HPDE6-E6E7 (cell line): ENCODE measurements around the gene ZSCAN30.
"Not testable (repeated sequence)": the region's sequence is repeated elsewhere in the genome, so short reads cannot be mapped to it uniquely, and the experiment has no call there.

Experiments used
- DNase-seq: peaks from one replicate; pipeline ENCODE4 v3.0.0; 2011; ENCODE audit warnings: missing footprints; ENCODE audit errors: extremely low spot score

The ZSCAN30 gene

DNA sequence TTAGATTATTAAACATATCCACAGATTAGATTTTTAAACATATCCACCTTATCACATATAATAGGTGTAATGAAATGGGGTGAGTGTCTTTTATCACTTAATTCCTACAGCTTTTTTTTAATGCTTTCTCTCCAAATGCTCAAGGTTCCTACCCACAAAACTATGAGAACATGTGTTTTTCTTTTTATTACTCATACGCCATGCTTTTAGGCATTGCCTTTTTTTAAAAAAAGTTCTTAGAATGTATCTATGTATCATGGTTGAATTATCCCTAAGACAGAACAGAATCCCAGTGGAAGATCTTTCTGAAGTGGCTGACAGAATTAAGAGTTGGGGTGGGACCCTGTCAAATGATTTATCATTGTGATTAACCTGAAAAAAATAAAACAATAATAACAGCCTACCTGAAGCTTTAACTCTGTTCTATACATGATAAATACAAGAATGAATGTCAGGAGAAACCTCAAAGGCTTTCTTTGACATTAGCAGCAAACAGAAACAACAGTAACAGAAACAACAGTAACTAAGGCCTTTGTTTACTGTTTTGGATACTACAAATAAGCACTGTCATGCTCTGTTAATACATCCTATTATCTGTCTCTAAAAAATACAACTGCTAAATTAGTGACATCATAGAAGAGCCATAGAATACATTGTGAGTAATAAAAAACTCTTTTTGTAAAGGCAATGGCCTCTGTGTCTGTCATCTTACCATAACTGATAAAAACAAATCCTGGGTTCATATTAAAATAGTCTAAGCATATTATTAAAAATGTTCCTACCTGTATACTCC is 53.3 kb downstream of the ZSCAN30 start:
- no peak for DNase-seq

DNA sequence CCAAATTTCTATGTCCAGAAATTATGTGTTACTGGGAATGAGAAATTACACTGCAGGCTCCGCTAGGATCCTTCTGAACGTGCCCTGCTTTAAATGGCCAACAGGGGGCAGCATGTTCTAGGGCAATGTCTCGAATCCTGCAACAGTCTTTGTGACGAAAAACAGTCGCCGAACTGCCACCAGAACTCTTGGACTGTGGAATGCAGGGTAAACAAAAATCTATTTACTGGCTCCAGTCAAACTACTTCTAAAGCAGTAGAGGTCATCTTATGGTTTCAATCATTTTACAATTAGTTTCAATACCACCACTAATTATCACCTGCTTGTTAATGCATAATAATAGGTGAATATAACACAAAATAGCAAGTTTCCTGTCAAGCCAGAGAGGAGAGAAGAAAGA is 59.0 kb downstream of the ZSCAN30 start:
- DNase-seq, result peak; percentile 27

DNA sequence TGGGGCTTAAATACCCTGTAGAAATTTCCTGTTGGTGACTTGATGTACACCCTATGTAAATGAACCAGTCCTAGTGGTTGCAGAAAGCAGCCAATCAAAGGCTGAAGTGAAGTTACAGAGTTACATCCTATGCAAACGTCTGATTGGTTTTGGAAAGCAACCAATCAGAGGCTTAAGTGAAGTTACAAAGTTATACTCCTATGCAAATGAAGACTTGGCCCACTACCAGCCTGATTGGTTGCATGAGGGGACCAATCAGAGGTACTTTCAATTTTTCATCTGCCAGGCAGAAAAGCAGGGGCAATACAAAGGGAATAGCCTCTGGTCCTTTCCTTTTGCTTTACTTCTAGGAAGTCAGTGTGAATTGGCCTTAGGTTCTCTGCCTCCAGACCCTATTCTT is 62.8 kb downstream of the ZSCAN30 start:
- no peak for DNase-seq

DNA sequence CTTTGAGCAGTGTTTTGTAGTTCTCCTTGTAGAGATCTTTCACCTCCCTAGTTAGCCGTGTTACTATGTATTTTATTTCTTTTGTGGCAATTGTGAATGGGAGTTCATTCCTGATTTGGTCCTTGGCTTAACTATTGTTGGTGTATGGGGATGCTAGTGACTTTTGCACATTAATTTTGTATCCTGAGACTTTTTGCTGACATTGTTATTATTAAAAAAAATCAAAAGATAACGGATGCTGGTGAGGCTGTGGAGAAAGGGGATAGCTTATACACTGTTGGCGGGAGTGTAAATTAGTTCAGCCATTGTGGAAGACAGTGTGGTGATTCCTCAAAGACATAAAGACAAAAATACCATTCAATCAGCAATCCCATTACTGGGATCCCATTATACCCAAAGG is 66.2 kb downstream of the ZSCAN30 start:
- DNase-seq, result no peak

DNA sequence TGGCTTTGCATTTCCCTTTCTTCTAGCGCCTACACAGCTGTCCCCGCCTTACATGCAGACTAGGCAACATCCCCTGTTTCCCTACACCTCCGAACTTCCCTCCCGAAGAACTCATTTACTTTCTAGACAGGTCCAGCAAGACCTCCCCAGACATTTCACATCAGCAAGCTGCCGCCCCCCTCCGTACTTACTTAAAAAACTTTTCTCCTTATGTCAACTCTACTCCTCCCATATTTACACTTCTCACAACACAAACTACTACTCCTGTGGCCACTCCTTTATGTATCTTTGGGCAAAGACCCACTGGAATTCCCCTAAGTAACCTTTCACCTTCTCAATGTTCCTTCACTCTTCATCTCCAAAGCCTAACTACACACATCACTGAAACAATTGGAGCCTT is 69.6 kb downstream of the ZSCAN30 start:
- DNase-seq, result no peak

DNA sequence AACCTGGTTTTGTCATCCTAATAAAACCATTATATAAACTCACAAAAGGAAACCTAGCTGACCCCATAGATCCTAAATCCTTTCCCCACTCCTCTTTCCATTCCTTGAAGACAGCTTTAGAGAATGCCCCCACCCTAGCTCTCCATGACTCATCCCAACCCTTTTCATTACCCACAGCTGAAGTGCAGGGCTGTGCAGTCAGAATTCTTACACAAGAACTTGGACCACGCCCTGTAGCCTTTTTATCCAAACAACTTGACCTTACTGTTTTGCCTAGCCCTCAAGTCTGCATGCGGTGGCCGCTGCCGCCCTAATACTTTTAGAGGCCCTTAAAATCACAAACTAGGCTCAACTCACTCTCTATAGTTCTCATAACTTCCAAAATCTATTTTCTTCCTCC is 70.7 kb downstream of the ZSCAN30 start:
- DNase-seq, result not testable (repeated sequence)

DNA sequence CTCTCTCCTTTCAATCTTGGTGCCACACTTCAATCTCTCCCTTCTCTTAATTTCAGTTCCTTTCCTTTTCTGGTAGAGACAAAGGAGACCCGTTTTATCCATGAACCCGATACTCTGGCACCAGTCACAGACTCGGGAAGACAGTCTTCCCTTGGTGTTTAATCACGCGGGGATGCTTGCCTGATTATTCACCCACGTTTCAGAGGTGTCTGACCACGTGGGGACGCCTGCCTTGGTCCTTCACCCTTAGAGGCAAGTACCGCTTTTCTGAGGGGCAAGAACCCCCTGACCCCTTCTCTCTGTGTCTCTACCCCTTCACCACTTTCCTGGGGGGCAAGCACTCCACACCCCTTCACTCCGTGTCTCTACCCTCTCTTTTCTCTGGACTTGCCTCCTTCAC is 73.4 kb downstream of the ZSCAN30 start:
- DNase-seq, result not testable (repeated sequence)

DNA sequence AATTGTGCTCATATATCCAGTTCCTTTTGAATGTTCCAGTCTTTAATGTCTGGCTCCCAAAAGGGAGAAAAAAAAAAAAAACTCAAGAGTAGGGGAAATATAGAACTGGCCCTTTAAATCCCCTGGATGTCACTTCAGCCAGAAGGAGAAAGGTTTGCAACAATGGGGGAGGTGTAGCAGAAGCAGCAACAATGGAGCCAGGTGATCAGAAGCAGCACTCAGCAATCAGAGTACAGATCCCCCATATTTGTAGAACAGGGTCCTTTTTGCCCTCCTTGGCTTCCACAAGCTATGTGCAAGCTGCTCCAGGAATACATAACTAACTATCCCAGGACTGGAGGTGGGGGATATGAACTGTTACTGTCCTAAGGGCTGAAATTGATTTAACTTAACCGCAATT is 75.0 kb downstream of the ZSCAN30 start:
- DNase-seq, result no peak

DNA sequence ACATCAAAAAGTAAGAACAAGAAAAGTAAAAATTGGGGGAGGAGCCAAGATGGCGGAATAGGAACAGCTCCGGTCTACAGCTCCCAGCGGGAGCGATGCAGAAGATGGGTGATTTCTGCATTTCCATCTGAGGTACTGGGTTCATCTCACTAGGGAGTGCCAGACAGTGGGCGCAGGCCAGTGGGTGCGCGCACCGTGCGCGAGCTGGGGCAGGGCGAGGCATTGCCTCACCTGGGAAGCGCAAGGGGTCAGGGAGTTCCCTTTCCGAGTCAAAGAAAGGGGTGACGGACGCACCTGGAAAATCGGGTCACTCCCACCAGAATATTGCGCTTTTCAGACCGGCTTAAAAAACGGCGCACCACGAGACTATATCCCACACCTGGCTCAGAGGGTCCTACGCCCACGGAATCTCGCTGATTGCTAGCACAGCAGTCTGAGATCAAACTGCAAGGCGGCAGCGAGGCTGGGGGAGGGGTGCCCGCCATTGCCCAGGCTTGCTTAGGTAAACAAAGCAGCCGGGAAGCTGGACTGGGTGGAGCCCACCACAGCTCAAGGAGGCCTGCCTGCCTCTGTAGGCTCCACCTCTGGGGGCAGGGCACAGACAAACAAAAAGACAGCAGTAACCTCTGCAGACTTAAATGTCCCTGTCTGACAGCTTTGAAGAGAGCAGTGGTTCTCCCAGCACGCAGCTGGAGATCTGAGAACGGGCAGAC is 84.1 kb downstream of the ZSCAN30 start:
- DNase-seq, result not testable (repeated sequence)

DNA sequence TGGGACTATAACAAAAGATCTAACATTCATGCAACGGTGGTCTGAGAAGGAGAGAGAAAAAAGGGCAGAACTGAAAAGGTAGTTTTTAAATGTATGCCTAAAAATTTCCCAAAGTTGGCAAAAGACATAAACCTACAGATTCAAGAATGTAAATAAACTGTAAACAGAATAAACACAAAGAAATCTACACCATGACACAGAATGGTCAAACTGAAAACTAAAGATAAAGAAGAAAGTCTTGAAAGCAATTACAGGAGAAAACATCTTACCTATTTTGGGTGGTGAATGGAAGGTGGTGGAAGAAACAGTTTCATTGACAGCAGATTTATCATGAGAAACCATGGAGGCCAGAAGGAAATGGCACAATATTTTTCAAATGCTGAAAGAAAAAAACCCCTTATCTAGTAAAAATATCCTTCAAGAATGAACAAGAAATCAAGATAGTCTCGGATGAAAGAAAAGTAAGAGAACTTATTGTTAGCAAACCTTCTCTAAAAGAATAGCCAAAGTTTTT is 84.8 kb downstream of the ZSCAN30 start:
- DNase-seq, result no peak

DNA sequence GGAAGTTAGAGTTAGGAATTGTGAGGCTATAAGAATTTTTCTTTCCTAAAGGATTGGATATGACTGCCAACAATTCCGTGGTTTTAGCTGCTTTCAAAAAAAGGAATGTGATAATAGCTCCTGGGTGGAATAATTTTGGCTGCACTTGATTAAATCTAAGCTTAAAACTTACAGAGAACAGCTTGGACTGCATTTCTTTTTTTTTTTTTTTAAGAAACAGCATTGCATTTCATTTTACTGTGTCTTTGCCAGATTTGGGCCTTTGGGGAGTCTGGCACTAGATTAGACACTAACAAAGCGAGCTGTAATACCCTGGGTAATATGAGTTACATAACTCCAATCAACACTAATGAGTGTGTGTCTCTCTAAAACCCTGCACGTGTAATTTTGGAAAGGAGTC is 87.0 kb downstream of the ZSCAN30 start:
- no peak for DNase-seq

DNA sequence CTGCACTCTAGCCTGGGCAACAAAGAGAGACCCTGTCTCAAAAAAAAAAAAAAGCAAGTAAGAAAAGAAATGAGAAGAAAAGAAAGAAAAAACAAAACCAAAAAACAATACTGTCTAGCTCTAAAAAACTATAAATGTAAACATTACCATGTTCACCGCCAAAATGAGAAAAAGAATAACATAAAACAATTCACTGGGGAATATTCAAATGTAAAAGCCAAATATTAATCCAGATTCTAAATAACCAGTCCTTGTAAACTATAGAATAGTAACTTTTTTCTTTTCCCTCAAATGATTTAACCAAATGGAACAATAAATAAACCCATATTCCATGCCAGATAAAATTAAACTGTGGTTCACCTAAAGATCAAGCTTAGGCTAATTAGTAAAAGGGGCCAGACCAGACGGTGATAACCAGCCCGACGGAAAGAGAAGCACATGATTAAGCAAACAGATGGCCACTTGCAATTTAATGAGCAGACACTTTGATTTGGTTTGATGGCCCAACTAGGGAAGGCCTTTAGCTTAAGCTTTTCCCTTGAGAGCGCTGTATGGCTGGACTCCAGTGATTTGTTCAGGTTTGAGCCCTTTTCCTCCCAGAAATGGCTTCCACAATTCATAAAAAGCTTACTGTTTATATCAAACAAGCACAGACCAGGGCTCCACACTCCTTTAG is 88.6 kb downstream of the ZSCAN30 start:
- DNase-seq, result no peak
